ENCODE data around the gene GPC6.
"Not testable (repeated sequence)": the region's sequence is repeated elsewhere in the genome, so short reads cannot be mapped to it uniquely, and the experiment has no call there.

GPC6 gene

GRCh38 chr13:94195715-94196114 lies 969.1 kb downstream of the GPC6 start:
- no peak for DNase-seq

GRCh38 chr13:94196413-94196812 lies 969.8 kb downstream of the GPC6 start:
- DNase-seq: no peak

GRCh38 chr13:94198681-94199080 lies 972.1 kb downstream of the GPC6 start:
- DNase-seq: no peak

- DNase-seq: no peak
These were observed 972.5 kb downstream of the GPC6 start for GRCh38 chr13:94199135-94199534.

GRCh38 chr13:94201022-94201421 lies 974.4 kb downstream of the GPC6 start:
- DNase-seq: no peak

GRCh38 chr13:94204163-94204562 lies 977.6 kb downstream of the GPC6 start:
- no peak for DNase-seq

GRCh38 chr13:94204946-94205345 lies 978.3 kb downstream of the GPC6 start:
- DNase-seq: no peak

GRCh38 chr13:94205896-94206295 lies 979.3 kb downstream of the GPC6 start:
- DNase-seq: no peak

- no peak for DNase-seq
These were observed 982.5 kb downstream of the GPC6 start for GRCh38 chr13:94209117-94209516.

- DNase-seq: not testable (repeated sequence)
These were observed 983.3 kb downstream of the GPC6 start for GRCh38 chr13:94209913-94210312.

GRCh38 chr13:94210816-94211215 lies 984.2 kb downstream of the GPC6 start:
- DNase-seq: no peak

GRCh38 chr13:94212196-94212595 lies 985.6 kb downstream of the GPC6 start:
- DNase-seq: no peak

- no peak for DNase-seq
These were observed 987.5 kb downstream of the GPC6 start for GRCh38 chr13:94214121-94214520.

GRCh38 chr13:94214975-94215374 lies 988.4 kb downstream of the GPC6 start:
- no peak for DNase-seq

GRCh38 chr13:94216476-94216875 lies 989.9 kb downstream of the GPC6 start:
- no peak for DNase-seq

- no peak for DNase-seq
These were observed 990.8 kb downstream of the GPC6 start for GRCh38 chr13:94217370-94217769.

GRCh38 chr13:94218537-94218936 lies 991.9 kb downstream of the GPC6 start:
- DNase-seq: no peak

- DNase-seq: no peak
These were observed 992.3 kb downstream of the GPC6 start for GRCh38 chr13:94218951-94219350.

GRCh38 chr13:94224670-94225069 lies 998.1 kb downstream of the GPC6 start:
- no peak for DNase-seq

- no peak for DNase-seq
These were observed 1000.8 kb downstream of the GPC6 start for GRCh38 chr13:94227255-94227879.

- no peak for DNase-seq
These were observed 1002.2 kb downstream of the GPC6 start for GRCh38 chr13:94228763-94229162.

GRCh38 chr13:94232161-94232950 lies 1005.7 kb downstream of the GPC6 start:
- no peak for DNase-seq

- DNase-seq: no peak
These were observed 1006.3 kb downstream of the GPC6 start for GRCh38 chr13:94232956-94233355.

- no peak for DNase-seq
These were observed 1006.8 kb downstream of the GPC6 start for GRCh38 chr13:94233401-94233800.

GRCh38 chr13:94233837-94234236 lies 1007.2 kb downstream of the GPC6 start:
- no peak for DNase-seq
